Heart right ventricle (tissue), 16 donors: ENCODE results near the gene KIF1B. TPM values are rescaled to one million over a fixed set of nuclear protein-coding genes. Genes with fewer than 3 reads are reported as not detected.

ENCODE experiments used
- ATAC-seq, 8 donors: fragments of 200-7000 bp; cut with Tn5 transposase; one replicate each; pipeline ENCODE4 v1.9.1; 2020; ENCODE audit warnings: mild to moderate bottlenecking in 8 of 8, moderate library complexity in 8 of 8, moderate number of reproducible peaks in 1 of 8
- DNase-seq, 2 donors: peaks; one replicate each; pipeline ENCODE4 v3.0.0-alpha.2; 2020
- H3K27ac ChIP-seq, 10 donors: fragments of 200-600 bp; sonication (generic) in 2 of 10; one replicate each; pipeline versions ENCODE4 v1.5.0 to v1.8.0; 2020 to 2022; ENCODE audit warnings: mild to moderate bottlenecking in 3 of 10
- H3K27me3 ChIP-seq, 7 donors: fragments of 200-600 bp; one replicate each; pipeline ENCODE4 v1.8.0; 2021 to 2022; ENCODE audit warnings: mild to moderate bottlenecking in 2 of 7
- H3K36me3 ChIP-seq, 9 donors: fragments of 200-600 bp; sonication (generic) in 1 of 9; one replicate each; pipeline versions ENCODE4 v1.5.0 to v1.8.0; 2020 to 2022; ENCODE audit warnings: mild to moderate bottlenecking in 2 of 9
- H3K4me1 ChIP-seq, 9 donors: fragments of 200-600 bp; sonication (generic) in 1 of 9; one replicate each; pipeline versions ENCODE4 v1.5.0 to v1.8.0; 2020 to 2022; ENCODE audit warnings: mild to moderate bottlenecking in 4 of 9
- H3K4me3 ChIP-seq, 10 donors: fragments of 200-600 bp; sonication (generic) in 2 of 10; one replicate each; pipeline versions ENCODE4 v1.5.0 to v1.8.0; 2020 to 2022; ENCODE audit warnings: mild to moderate bottlenecking in 7 of 10, moderate library complexity in 2 of 10
- H3K9me3 ChIP-seq, 11 donors: fragments of 200-600 bp in 10 of 11; sonication (generic) in 2 of 11; one replicate each; pipeline versions ENCODE4 v1.5.0 to v1.8.0; 2013 to 2022; ENCODE audit warnings: mild to moderate bottlenecking in 2 of 11, control low read depth in 1 of 11, moderate library complexity in 1 of 11
- CTCF ChIP-seq, 9 donors: fragments of 200-600 bp; sonication (generic) in 2 of 9; IDR thresholded peaks; one replicate each; pipeline versions ENCODE4 v1.5.0 to v1.8.0; 2021 to 2022; ENCODE audit warnings: antibody characterized with exemption in 9 of 9, mild to moderate bottlenecking in 5 of 9, moderate library complexity in 1 of 9
- WGBS, 2 donors: extraction: QIAGEN DNeasy Blood & Tissue Kit; methylation state at CpG; one replicate each; pipeline ENCODE4 v1.1.7; 2013; ENCODE audit warnings: inconsistent platforms in 1 of 2; 5-methylcytosine and 5-hydroxymethylcytosine counted together
- intact Hi-C, 10 donors: fragments of 100-400 bp; cut with DNase I; formaldehyde crosslinking; loops; one replicate each; pipeline versions ENCODE4 v1.11.1 to v1.14.2; 2022
- polyA plus RNA-seq, 2 donors: library from polyadenylated mRNA; stranded (reverse); fragments of 200-250 nt; gene quantifications; one replicate each; pipeline ENCODE4 v1.2.3, GENCODE V29; 2013
- total RNA-seq, 10 donors: library from RNA; stranded (reverse); fragmentation: NEBNext Ultra II Directional in 3 of 10; extraction: Animal tissue kit (Norgen Biotek cat#: 25700) in 3 of 10; gene quantifications; one replicate each; pipeline versions ENCODE4 v1.2.1 to v1.2.4, GENCODE V29; 2021 to 2023
- donor health status: Arrhythmogenic right ventricular cardiomyopathy.
- donor health status: ischemic (EF 13 %, LVEDD 7.1; RV severe dilation, severe dysfunction).
- donor health status: healthy with polysubstance abuse.
- donor health status: DM: no; HTN: yes; CAD: no.
- donor health status: DM: no; HTN: no; CAD: no.
- donor health status: ischemic (EF 25% LVEDD 6.9; RV normal size, moderate dysfunction).
- donor health status: ischemic (EF 25% LVEDD 5.7; RV mildly dilated, moderate dysfunction).
- donor health status: healthy.
- donor health status: DM: yes; HTN: yes; CAD: no.
- donor health status: Ischemic cardiomyopathy.
- donor health status: ischemic (EF 35%, LVEDD 5.7; RV mildly dilated, moderate dysfunction).
- donor health status: nonischemic (EF 11% LVEDD 7.7; RV severe dilation, severe dysfunction).
- donor health status: DM: yes; HTN: yes; CAD: no.
- donor health status: PGD.
- donor health status: ischemic (EF 29% LVEDD 5.4; RV normal size, mild dysfunction).
- donor health status: nonischemic (EF 23%, LVEDD 6.1; RV moderate dilation, normal function).

The KIF1B gene
- total and polyA plus RNA-seq, 12 donors = 21.6 to 107 (median 87.5) TPM

- intact Hi-C loops = no loop called here
- no peaks in the 10 kb centered on the region for H3K9me3 ChIP-seq
- no peak overlapping the region for H3K4me3 ChIP-seq
- no peak overlapping the region for H3K27ac ChIP-seq
- H3K36me3 ChIP-seq = peaks cover 0 to 100% (median 64%) of the 10 kb centered on the region in 9 donors
- TF ChIP-seq CTCF (IDR thresholded peaks at IDR 0.05) = no peak
- H3K4me1 ChIP-seq = peaks cover 0 to 5% (median 0%) of the 10 kb centered on the region in 9 donors
- ATAC-seq (no peak), DNase-seq (no peak)
- no peaks in the 10 kb centered on the region for H3K27me3 ChIP-seq
- 86 to 92% methylated on average over 7 of the region's 7 CpGs for WGBS, 2 donors
Measured at GRCh38 chr1:10168912-10169514, 41.4 kb upstream of the KIF1B start.

GRCh38 chr1:10170239-10170574 is 40.2 kb upstream of the KIF1B start:
- Histone ChIP-seq H3K27me3 (no peaks in the 10 kb centered on the region), H3K27ac (no peak overlapping the region), H3K9me3 (no peaks in the 10 kb centered on the region), H3K4me3 (no peak overlapping the region), H3K4me1 (peaks cover 0 to 5% (median 0%) of the 10 kb centered on the region in 9 donors), H3K36me3 (peaks cover 0 to 98% (median 56%) of the 10 kb centered on the region in 9 donors)
- no peak for ATAC-seq
- 88 to 89% methylated on average over 2 of the region's 2 CpGs for WGBS, 2 donors
- no peak for TF ChIP-seq CTCF (IDR thresholded peaks at IDR 0.05)
- intact Hi-C loops = no loop called here
- no peak for DNase-seq

- no peaks in the 10 kb centered on the region for H3K27me3 ChIP-seq
- peaks cover 0 to 97% (median 51%) of the 10 kb centered on the region in 9 donors for H3K36me3 ChIP-seq
- no peak for DNase-seq
- intact Hi-C loops = no loop called here
- H3K9me3 ChIP-seq = peaks cover 0 to 7% (median 0%) of the 10 kb centered on the region in 11 donors
- no peak overlapping the region for H3K4me3 ChIP-seq
- 94 to 96% methylated on average over 16 of the region's 16 CpGs for WGBS, 2 donors
- peaks cover 0 to 5% (median 0%) of the 10 kb centered on the region in 9 donors for H3K4me1 ChIP-seq
- H3K27ac ChIP-seq = no peak overlapping the region
- ATAC-seq = no peak
- TF ChIP-seq CTCF (IDR thresholded peaks at IDR 0.05) = no peak
Measured at GRCh38 chr1:10171105-10171767, 39.1 kb upstream of the KIF1B start.

- peaks cover 0 to 8% (median 0%) of the 10 kb centered on the region in 11 donors for H3K9me3 ChIP-seq
- 95 to 96% methylated on average over 8 of the region's 8 CpGs for WGBS, 2 donors
- DNase-seq (no peak), ATAC-seq (no peak)
- H3K36me3 ChIP-seq = peaks cover 0 to 92% (median 51%) of the 10 kb centered on the region in 9 donors
- no peak for TF ChIP-seq CTCF (IDR thresholded peaks at IDR 0.05)
- no peak overlapping the region for H3K4me3 ChIP-seq
- H3K27me3 ChIP-seq = no peaks in the 10 kb centered on the region
- intact Hi-C loops = no loop called here
- H3K4me1 ChIP-seq = peaks cover 0 to 5% (median 0%) of the 10 kb centered on the region in 9 donors
- no peak overlapping the region for H3K27ac ChIP-seq
Measured at GRCh38 chr1:10171995-10172669, 38.2 kb upstream of the KIF1B start.
